GM12878 (cell line): ENCODE data around the gene SPINK14. TPM values are rescaled to one million over a fixed set of nuclear protein-coding genes. Genes with fewer than 3 reads are reported as not detected.

Experiments
- ATAC-seq: fragments of 200-7000 bp; cut with Tn5 transposase; 3 replicates; pipeline ENCODE4 v1.9.1; 2020; ENCODE audit warnings: mild to moderate bottlenecking, moderate library complexity
- BruUV-seq: library from RNA; stranded (reverse); fragments of 400-500 nt; replicated peaks from 2 replicates; lab custom pipeline; 2021; lab: Mats Ljungman, UMichigan
- CTCF ChIA-PET: fragments of 300-600 bp; sonication (Branson Sonifier 250); formaldehyde crosslinking; extraction: SDS; loops from one replicate; lab custom pipeline; 2021; ENCODE audit warnings: inconsistent platforms; lab: Yijun Ruan, JAX
- POLR2A ChIA-PET: fragments of 350-600 bp; formaldehyde crosslinking; extraction: SDS; loops from one replicate; lab custom pipeline; 2021; ENCODE audit warnings: inconsistent platforms; lab: Charles Lee
- RAD21 ChIA-PET: fragments of 300-600 bp; sonication (Branson Sonifier 250); formaldehyde crosslinking; loops from one replicate; lab custom pipeline; 2023; ENCODE audit warnings: antibody characterized with exemption; ENCODE audit not compliant: unreplicated experiment; lab: Charles Lee
- SMC1A ChIA-PET: fragments of 300-600 bp; sonication (Branson Sonifier 250); formaldehyde crosslinking; loops from one replicate; lab custom pipeline; 2023; ENCODE audit not compliant: unreplicated experiment, uncharacterized antibody; lab: Charles Lee
- DNase-seq: peaks from one replicate; pipeline ENCODE4 v3.0.0-alpha.2; 2011; ENCODE audit warnings: low read depth, low spot score
- FAIRE-seq: peaks from 3 replicates; lab custom pipeline; 2011; peaks lifted over from hg19 to GRCh38; lab: Jason Lieb, UNC
- H2AFZ ChIP-seq: 2 replicates; pipeline ENCODE4 v1.6.0; 2011; ENCODE audit warnings: low read depth, low read length, control low read depth; ENCODE audit not compliant: control insufficient read depth
- H3K27ac ChIP-seq: 2 replicates; pipeline ENCODE4 v1.5.1; 2011; ENCODE audit warnings: control low read depth; ENCODE audit not compliant: control insufficient read depth, insufficient read depth
- H3K27me3 ChIP-seq, 2 experiments: replicated peaks in 1 of 2; 2 replicates each; pipeline versions ENCODE4 v1.6.0 to v1.6.1; 2011; ENCODE audit warnings: low read length in 1 of 2; ENCODE audit not compliant: control insufficient read depth in 2 of 2, insufficient read depth in 2 of 2
- H3K36me3 ChIP-seq, 2 experiments: 2 replicates each; pipeline ENCODE4 v1.5.1; 2011; ENCODE audit warnings: low read length in 1 of 2; ENCODE audit not compliant: control insufficient read depth in 2 of 2, insufficient read depth in 2 of 2
- H3K4me1 ChIP-seq: 2 replicates; pipeline ENCODE4 v1.6.1; 2011; ENCODE audit warnings: mild to moderate bottlenecking, low read length, moderate library complexity, mixed read lengths; ENCODE audit not compliant: control insufficient read depth, insufficient read depth
- H3K4me2 ChIP-seq: 2 replicates; pipeline ENCODE4 v1.6.0; 2011; ENCODE audit warnings: control low read depth; ENCODE audit not compliant: control insufficient read depth, insufficient read depth
- H3K4me3 ChIP-seq: fragments of 200-600 bp; sonication (generic); 2 replicates; pipeline ENCODE4 v1.5.1; 2016
- H3K79me2 ChIP-seq: 2 replicates; pipeline ENCODE4 v1.6.0; 2011; ENCODE audit warnings: low read length; ENCODE audit not compliant: control insufficient read depth, insufficient read depth
- H3K9ac ChIP-seq: 2 replicates; pipeline ENCODE4 v1.8.0; 2011; ENCODE audit warnings: low read length, control low read depth, mixed read lengths; ENCODE audit not compliant: control insufficient read depth, insufficient read depth
- H3K9me3 ChIP-seq: replicated peaks from 3 replicates; pipeline ENCODE4 v1.5.1; 2011; ENCODE audit warnings: mild to moderate bottlenecking, low read length; ENCODE audit not compliant: control insufficient read depth, insufficient read depth
- H4K20me1 ChIP-seq: 2 replicates; pipeline ENCODE4 v1.6.0; 2011; ENCODE audit not compliant: control insufficient read depth, insufficient read depth
- ATF3 ChIP-seq: IDR thresholded peaks from 2 replicates; pipeline ENCODE4 v1.6.1; 2011; ENCODE audit warnings: low read depth, mild to moderate bottlenecking, low read length, moderate library complexity, borderline replicate concordance; ENCODE audit errors: extremely low read depth
- CUX1 ChIP-seq: IDR thresholded peaks from 2 replicates; pipeline ENCODE4 v1.6.1; 2012; ENCODE audit warnings: improper control_type of control experiment, low read depth, low read length; ENCODE audit not compliant: insufficient replicate concordance
- HDAC6 ChIP-seq: fragments of 200-600 bp; sonication (generic); IDR thresholded peaks from one replicate; pipeline ENCODE4 v1.8.0; 2017; ENCODE audit warnings: antibody characterized with exemption; ENCODE audit not compliant: unreplicated experiment
- KLF5 ChIP-seq: fragments of 450-650 bp; IDR thresholded peaks from 2 replicates; pipeline ENCODE4 v1.6.1; 2014; ENCODE audit warnings: mild to moderate bottlenecking; ENCODE audit not compliant: partially characterized antibody
- POU2F2 ChIP-seq: IDR thresholded peaks from 3 replicates; pipeline ENCODE4 v1.6.1; 2011; ENCODE audit warnings: low read depth, mild to moderate bottlenecking, low read length, borderline replicate concordance
- RFX5 ChIP-seq: IDR thresholded peaks from 2 replicates; pipeline ENCODE4 v1.6.1; 2011; ENCODE audit warnings: low read depth, low read length, improper control_type of control experiment
- RUNX3 ChIP-seq: IDR thresholded peaks from 2 replicates; pipeline ENCODE4 v1.6.1; 2012; ENCODE audit warnings: low read length, inconsistent platforms
- SP1 ChIP-seq: IDR thresholded peaks from one replicate; pipeline ENCODE4 v1.6.1; 2011; ENCODE audit warnings: low read depth, low read length
- SUPT20H ChIP-seq: IDR thresholded peaks from 2 replicates; pipeline ENCODE4 v1.6.1; 2011; ENCODE audit warnings: low read depth, mild to moderate bottlenecking, low read length, moderate library complexity, borderline replicate concordance; ENCODE audit not compliant: control insufficient read depth
- YBX1 ChIP-seq: fragments of 450-650 bp; IDR thresholded peaks from 2 replicates; pipeline ENCODE4 v1.6.1; 2016; ENCODE audit warnings: antibody characterized with exemption
- YY1 ChIP-seq: IDR thresholded peaks from 2 replicates; pipeline ENCODE4 v1.6.1; 2011; ENCODE audit warnings: low read depth, mild to moderate bottlenecking, low read length
- ZNF207 ChIP-seq: fragments of 450-650 bp; IDR thresholded peaks from 2 replicates; pipeline ENCODE4 v1.6.1; 2014; ENCODE audit warnings: antibody characterized with exemption, mild to moderate bottlenecking, borderline replicate concordance
- ZNF592 ChIP-seq: fragments of 450-650 bp; IDR thresholded peaks from 2 replicates; pipeline ENCODE4 v1.6.1; 2017; ENCODE audit warnings: mild to moderate bottlenecking, moderate library complexity
- ZSCAN29 ChIP-seq: fragments of 450-650 bp; IDR thresholded peaks from 2 replicates; pipeline ENCODE4 v1.6.1; 2017; ENCODE audit warnings: mild to moderate bottlenecking, moderate library complexity
- WGBS: methylation state at CpG from one replicate; pipeline ENCODE4 v1.1.6; 2016; ENCODE audit warnings: low lambda C conversion rate; ENCODE audit not compliant: insufficient replicate concordance, insufficient coverage; ENCODE audit errors: missing lambda C conversion rate; 5-methylcytosine and 5-hydroxymethylcytosine counted together
- in situ Hi-C: fragments of 300-500 bp; cut with MboI; formaldehyde crosslinking; loops from 9 replicates; pipeline ENCODE4 v1.14.3; 2018; ENCODE audit warnings: mixed read lengths
- intact Hi-C: fragments of 100-400 bp; cut with micrococcal nuclease; formaldehyde crosslinking; loops from one replicate; pipeline ENCODE4 v1.14.2; 2022; ENCODE audit not compliant: unreplicated experiment
- polyA plus RNA-seq, 11 experiments: library from polyadenylated mRNA; depleted of rRNA in 4 of 11; unstranded in 6 of 11; stranded (reverse) in 5 of 11; fragments of >200 nt; fragmentation: Nextera tagmentation in 4 of 11; fragmentation: Illumina TruSeq in 1 of 11; extraction: Ambion mirVana in 4 of 11; extraction: Trizol in 1 of 11; gene quantifications; 1 replicate in 1 of 11; 2 replicates in 10 of 11; pipeline versions ENCODE4 v1.2.1 to v1.2.3, GENCODE V29; 2011 to 2016; ENCODE audit warnings: inconsistent platforms in 2 of 11, missing spikeins in 2 of 11, low read depth in 1 of 11
- total RNA-seq, 4 experiments: library from RNA; depleted of rRNA in 3 of 4; stranded (reverse); fragments of >200 nt in 3 of 4; fragmentation: Illumina TruSeq in 1 of 4; extraction: Trizol in 1 of 4; gene quantifications; 2 replicates each; pipeline versions ENCODE4 v1.2.1 to v1.2.3, GENCODE V29; 2013 to 2021

Gene SPINK14
- total and polyA plus RNA-seq, 10 of the 15 experiments (the other 5 are each of a cell fraction or from before 2014, with no cell fraction given), result not detected

GRCh38 chr5:148208226-148208625 lies 39.9 kb downstream of the SPINK14 start (continued):
- TF ChIP-seq ZNF592, result no peak
- no peak for TF ChIP-seq RUNX3
- no peak for TF ChIP-seq ATF3
- no peak for TF ChIP-seq ZSCAN29
- no peak for TF ChIP-seq POU2F2
- no peak for TF ChIP-seq RFX5
- TF ChIP-seq, all 136 proteins: peak for 0

- SMC1A ChIA-PET, result interaction anchor here (0.7 kb wide), 1 partner anchor 11 kb away, joined by 3 read pairs; no protein-coding TSS in a partner anchor
- Histone ChIP-seq H3K36me3 (no peaks in the 10 kb centered on the region), H3K79me2 (no peaks in the 10 kb centered on the region), H2AFZ (no peak overlapping the region), H3K9ac (no peak overlapping the region), H3K9me3 (no peaks in the 10 kb centered on the region), H3K27ac (no peak overlapping the region), H3K4me3 (no peak overlapping the region), H3K27me3 (no peaks in the 10 kb centered on the region), H3K4me2 (no peak overlapping the region), H3K4me1 (no peaks in the 10 kb centered on the region), H4K20me1 (no peaks in the 10 kb centered on the region)
- intact Hi-C loops (no loop called here), in situ Hi-C loops (no loop called here)
- CTCF ChIA-PET, result interaction anchor here (0.6 kb wide), 1 partner anchor 165 kb away, joined by 3 read pairs; no protein-coding TSS in a partner anchor
- 0% methylated on average over 3 of the region's 3 CpGs for WGBS
- FAIRE-seq (no peak), DNase-seq (no peak), ATAC-seq (no peak)
- POLR2A ChIA-PET, result no interaction called here
- no TSS peak for BruUV-seq
- RAD21 ChIA-PET, result no interaction called here
- TF ChIP-seq SP1 (no peak), HDAC6 (no peak), CUX1 (no peak), YY1 (no peak), SUPT20H (no peak), ZNF207 (no peak), YBX1 (no peak), KLF5 (no peak)
Observed at GRCh38 chr5:148209151-148209770, 40.9 kb downstream of the SPINK14 start.
